ENCODE results near the gene RPL13. TPM values are rescaled to one million over a fixed set of nuclear protein-coding genes. Genes with fewer than 3 reads are reported as not detected.

The RPL13 gene
- total and polyA plus RNA-seq, 2 of the 13 experiments (the other 11 are each of a cell fraction or from before 2014, with no cell fraction given) = 2,988 to 4,411 TPM

- TF ChIP-seq, protein P1, sequence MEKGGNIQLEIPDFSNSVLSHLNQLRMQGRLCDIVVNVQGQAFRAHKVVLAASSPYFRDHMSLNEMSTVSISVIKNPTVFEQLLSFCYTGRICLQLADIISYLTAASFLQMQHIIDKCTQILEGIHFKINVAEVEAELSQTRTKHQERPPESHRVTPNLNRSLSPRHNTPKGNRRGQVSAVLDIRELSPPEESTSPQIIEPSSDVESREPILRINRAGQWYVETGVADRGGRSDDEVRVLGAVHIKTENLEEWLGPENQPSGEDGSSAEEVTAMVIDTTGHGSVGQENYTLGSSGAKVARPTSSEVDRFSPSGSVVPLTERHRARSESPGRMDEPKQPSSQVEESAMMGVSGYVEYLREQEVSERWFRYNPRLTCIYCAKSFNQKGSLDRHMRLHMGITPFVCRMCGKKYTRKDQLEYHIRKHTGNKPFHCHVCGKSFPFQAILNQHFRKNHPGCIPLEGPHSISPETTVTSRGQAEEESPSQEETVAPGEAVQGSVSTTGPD (CRISPR knock-in tag; IDR thresholded peaks at IDR 0.05) = no peak
- TF ChIP-seq MEIS2 (CRISPR knock-in tag; IDR thresholded peaks at IDR 0.05) (no peak), MIER3 (CRISPR knock-in tag; IDR thresholded peaks at IDR 0.05; ENCODE audit: borderline replicate concordance) (peak; percentile 18; the same call in 1 of the 2 replicates), ZFY (CRISPR knock-in tag; IDR thresholded peaks at IDR 0.05) (peak; percentile 4; the same call in 1 of the 2 replicates), NRL (CRISPR knock-in tag; IDR thresholded peaks at IDR 0.05; ENCODE audit: borderline replicate concordance) (no peak), SRSF1 (optimal IDR thresholded peaks at IDR 0.05; ENCODE audit: low read depth, low read length) (no peak), ELK4 (CRISPR knock-in tag; IDR thresholded peaks at IDR 0.05; ENCODE audit: borderline replicate concordance) (no peak), ZNF318 (CRISPR knock-in tag; IDR thresholded peaks at IDR 0.05) (no peak), ZNF549 (CRISPR knock-in tag; IDR thresholded peaks at IDR 0.05) (no peak), HOXA9 (CRISPR knock-in tag; IDR thresholded peaks at IDR 0.05; ENCODE audit: borderline replicate concordance) (no peak), ZNF749 (CRISPR knock-in tag; IDR thresholded peaks at IDR 0.05; ENCODE audit: borderline replicate concordance) (no peak), ESRRA (CRISPR knock-in tag; IDR thresholded peaks at IDR 0.05; ENCODE audit: low read depth) (no peak), KLF13 (CRISPR knock-in tag; IDR thresholded peaks at IDR 0.05) (no peak), IKZF1 (IDR thresholded peaks at IDR 0.05) (no peak), RBFOX2 (IDR thresholded peaks at IDR 0.05; ENCODE audit: low read depth, low read length) (peak; percentile 70; the same call in 1 of the 2 replicates)
- TF ChIP-seq, protein P2, sequence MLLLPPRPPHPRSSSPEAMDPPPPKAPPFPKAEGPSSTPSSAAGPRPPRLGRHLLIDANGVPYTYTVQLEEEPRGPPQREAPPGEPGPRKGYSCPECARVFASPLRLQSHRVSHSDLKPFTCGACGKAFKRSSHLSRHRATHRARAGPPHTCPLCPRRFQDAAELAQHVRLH (CRISPR knock-in tag; IDR thresholded peaks at IDR 0.05; ENCODE audit: borderline replicate concordance, low read depth) = no peak
- TF ChIP-seq, protein P3, sequence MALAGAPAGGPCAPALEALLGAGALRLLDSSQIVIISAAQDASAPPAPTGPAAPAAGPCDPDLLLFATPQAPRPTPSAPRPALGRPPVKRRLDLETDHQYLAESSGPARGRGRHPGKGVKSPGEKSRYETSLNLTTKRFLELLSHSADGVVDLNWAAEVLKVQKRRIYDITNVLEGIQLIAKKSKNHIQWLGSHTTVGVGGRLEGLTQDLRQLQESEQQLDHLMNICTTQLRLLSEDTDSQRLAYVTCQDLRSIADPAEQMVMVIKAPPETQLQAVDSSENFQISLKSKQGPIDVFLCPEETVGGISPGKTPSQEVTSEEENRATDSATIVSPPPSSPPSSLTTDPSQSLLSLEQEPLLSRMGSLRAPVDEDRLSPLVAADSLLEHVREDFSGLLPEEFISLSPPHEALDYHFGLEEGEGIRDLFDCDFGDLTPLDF (CRISPR knock-in tag; IDR thresholded peaks at IDR 0.05) = no peak
Observed at GRCh38 chr16:89563639-89564392, 3.3 kb downstream of the RPL13 start (continued).
